GM18519 (cell line): ENCODE measurements around the gene DOP1B.
"Not testable (repeated sequence)": the region's sequence is repeated elsewhere in the genome, so short reads cannot be mapped to it uniquely, and the experiment has no call there.

ENCODE experiments used
- ATAC-seq: cut with Tn5 transposase; IDR thresholded peaks from one replicate; pipeline ENCODE4 v1.9.1; 2021; ENCODE audit warnings: mild to moderate bottlenecking, moderate library complexity; ENCODE audit not compliant: unreplicated experiment, low FRiP score

Gene DOP1B

GRCh38 chr21:36135391-36136102 is 21.1 kb upstream of the DOP1B start:
- no peak for ATAC-seq

GRCh38 chr21:36139791-36140190 is 16.8 kb upstream of the DOP1B start:
- ATAC-seq = not testable (repeated sequence)

GRCh38 chr21:36141513-36141925 is 15.1 kb upstream of the DOP1B start:
- peak; percentile 65 for ATAC-seq

DNA sequence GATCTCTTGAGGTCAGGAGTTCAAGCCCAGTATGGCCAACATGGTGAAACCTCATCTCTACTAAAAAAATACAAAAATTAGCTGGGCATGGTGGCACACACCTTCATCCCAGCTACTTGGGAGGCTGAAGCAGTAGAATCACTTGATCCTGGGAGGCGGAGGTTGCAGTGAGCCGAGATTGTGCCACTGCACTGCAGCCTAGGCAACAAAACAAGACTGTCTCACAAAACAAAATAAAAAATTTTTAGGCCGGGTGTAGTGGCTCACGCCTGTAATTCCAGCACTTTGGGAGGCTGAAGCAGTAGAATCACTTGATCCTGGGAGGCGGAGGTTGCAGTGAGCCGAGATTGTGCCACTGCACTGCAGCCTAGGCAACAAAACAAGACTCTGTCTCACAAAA is 12.4 kb upstream of the DOP1B start:
- not testable (repeated sequence) for ATAC-seq

- no peak for ATAC-seq
These were observed 11.4 kb upstream of the DOP1B start for GRCh38 chr21:36145259-36145658.

DNA sequence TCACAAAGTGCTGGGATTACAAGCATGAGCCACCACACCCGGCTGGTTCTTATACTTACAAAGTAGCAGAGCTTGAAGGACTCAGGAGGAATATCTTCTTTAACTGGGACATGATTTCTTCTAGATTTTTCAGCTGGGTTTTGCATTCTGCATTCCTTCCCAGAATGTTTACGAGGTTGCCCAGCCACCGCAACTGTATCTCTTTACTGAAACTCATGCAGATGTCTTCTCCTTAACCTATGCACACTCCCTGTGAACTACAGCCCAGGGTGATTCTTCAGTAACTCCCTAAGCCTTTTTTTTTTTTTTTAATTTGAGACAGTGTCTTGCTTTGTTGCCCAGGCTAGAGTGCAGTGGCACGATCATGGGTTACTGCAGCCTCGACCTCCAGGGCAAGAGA is 8.7 kb upstream of the DOP1B start:
- no peak for ATAC-seq

DNA sequence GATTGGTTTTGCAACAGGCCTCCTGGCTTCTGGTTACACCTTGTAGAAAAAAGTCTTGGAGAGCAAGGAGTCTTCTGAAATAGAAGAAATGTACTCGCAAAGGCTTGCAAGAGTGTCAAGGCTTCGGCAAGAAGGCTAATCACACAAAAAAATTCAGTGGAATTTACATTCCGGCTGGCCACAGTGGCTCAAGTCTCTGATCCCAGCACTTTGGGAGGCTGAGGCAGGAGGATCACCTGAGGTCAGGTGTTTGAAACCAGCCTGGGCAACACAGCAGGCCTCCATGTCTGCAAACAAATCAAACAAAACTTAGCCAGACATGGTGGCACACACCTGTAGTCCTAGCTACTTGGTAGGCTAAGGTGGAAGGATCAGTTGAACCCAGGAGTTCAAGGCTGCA is 7.7 kb upstream of the DOP1B start:
- no peak for ATAC-seq

DNA sequence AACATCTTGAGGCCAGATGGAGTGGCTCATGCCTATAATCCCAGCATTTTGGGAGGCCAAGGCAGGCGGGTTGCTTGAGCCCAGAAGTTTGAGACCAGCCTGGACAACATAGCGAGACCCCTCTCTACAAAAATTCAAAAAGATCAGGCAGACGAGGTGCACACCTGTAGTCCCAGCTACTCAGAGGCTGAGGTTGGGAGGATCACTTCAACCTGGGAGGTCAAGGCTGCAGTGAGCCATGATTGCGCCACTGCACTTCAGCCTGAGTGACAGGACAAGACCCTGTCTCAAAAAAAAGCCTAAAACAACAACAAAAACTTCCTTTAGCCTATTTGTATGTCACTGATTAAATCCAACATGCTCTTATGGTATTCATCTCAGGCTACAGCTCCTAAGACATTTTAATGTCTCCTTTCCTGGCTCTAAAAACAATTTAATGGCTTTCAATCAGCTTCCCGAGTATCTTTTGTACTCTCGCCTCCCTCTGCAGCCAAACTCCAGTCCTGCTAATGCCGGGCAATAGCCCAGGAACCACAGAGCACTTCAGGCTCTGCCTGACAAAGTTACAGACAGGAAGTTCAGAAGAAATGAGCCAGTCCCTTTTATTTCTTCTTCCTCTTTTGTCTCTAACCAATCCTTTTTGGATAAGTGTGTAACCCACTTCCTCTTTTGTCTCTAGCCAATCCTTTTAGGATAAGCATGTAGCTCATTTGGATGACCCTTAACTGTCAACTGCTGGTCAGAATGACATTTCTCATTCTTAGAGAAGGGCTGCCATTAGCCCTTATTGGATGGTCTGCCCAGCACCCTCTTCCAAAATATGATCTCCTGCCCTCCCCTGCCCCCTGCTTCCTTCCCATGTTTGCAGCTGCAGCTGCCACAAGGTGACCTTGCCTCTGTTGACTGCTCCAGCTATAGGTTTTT is 6.6 kb upstream of the DOP1B start:
- no peak for ATAC-seq

GRCh38 chr21:36155603-36156338 is 853 bp upstream of the DOP1B start:
- no peak for ATAC-seq

DNA sequence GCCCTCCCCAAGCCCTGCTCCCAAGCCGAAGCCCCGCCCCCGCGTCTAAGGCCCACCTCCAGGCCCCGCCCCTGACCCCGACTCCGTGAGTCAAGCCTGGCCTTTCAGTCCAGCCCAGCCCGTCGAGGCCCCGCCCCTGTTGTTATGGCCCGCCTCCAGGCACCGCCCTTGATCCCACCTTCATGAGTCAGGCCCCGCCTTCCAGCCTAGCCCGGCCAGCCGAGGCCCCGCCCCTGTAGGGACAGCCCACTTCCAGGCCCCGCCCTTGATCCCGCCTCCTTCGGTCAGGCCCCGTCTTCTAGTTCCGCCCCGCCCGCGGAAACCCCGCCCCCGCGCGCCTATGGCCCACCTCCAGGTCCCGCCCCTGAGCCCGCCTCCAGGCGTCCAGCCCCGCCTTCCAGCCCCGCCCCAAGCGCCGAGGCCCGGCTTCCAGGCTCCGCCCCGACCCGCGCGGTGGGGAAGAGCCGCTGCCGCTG is 247 bp upstream of the DOP1B start:
- ATAC-seq = peak; percentile 73

GRCh38 chr21:36159356-36159921 is 2.8 kb downstream of the DOP1B start:
- ATAC-seq = no peak

DNA sequence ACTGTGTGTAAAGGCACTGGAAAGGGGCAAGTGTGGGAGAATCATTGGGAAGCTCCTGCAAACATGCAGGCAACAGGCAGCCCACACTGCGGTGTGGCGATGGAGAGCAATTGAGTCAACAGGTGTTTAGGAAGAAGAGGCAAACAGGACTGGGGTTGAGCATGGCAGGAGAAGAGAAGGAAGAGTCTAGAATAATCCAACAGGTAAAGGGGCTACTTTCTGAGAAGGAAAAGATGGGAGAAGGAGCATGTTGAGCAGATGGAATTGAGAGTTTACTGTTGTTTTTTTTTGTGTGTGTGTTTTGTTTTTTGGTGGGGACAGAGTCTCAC is 4.2 kb downstream of the DOP1B start:
- ATAC-seq = no peak

DNA sequence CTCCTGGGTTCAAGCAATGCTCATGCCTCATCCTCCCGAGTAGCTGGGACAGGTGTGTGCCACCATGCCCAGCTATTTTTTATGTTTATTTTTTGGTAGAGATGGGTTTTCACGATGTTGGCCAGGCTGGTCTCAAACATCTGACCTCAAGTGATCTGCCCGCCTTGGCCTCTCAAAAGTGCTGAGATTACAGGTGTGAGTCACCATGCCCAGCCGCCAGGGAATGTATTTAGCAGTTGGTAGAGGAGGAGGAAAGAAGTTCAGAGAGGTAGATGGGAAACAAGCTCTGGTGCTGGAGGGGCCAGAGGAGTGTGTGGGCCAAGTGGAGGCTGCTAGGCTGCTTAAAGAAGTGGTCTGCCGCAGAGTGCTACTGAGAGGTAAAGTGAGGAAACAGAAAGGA is 6.0 kb downstream of the DOP1B start:
- ATAC-seq = no peak

DNA sequence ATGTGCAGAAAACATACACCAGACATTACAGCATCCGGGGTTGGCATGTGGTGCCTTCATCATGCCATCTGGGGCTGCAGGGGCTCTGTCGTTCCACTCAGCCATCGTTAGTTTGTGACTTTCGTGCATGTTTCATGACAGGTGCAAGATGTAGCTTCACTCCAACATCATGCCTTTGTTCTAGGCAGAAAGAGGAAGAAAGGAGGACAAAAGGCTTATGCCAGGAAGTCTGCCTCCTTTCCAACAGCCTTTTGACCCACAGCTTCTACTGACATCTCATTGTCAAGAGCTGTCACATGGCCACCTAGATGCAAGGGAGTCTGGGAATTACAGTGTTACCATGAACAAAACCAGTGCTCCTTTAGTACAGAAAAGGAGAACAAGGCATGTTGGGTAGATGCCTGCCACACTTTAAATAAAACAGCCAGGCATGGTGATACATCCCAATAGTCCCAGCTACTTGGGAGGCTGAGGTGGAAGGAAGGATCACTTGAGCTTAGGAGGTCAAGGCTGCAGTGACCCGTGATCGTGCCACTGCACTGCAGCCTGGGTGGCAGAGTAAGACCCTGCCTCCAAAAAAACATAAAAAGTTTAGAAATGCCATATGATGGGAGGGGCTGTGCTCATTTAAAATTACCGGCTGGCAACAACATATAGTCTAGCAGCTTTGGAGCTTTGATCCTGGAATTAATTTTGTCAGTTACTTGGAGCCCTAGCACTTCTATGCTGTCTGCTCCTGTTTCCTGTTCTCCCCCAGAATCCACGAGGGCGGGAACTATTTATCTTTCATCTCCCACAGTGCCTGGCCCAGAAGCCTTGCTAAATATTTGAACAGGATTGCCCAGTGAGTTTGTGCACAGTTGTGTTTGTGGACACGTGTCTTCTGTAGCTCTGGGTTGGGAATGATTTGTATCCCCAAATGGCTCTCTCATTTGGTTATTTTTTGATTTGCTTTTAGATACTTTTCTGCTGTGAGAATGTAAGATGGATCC is 7.4 kb downstream of the DOP1B start:
- no peak for ATAC-seq

DNA sequence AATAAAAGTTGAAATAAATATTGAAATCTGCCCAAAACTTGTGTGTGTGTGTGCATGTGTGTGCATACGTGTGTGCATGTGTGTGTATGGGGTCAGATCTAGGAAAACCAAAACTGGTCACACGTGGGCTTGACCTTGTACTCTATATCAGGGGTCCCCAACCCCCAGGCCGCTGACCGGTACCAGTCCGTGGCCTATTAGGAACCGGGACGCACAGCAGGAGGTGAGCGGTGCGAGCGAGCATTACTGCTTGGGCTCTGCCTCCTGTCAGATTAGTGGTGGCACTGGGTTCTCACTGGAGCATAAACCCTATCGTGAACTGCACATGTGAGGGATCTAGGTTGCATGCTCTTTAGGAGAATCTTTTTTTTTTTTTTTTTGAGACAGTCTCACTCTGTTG is 8.7 kb downstream of the DOP1B start:
- no peak for ATAC-seq

DNA sequence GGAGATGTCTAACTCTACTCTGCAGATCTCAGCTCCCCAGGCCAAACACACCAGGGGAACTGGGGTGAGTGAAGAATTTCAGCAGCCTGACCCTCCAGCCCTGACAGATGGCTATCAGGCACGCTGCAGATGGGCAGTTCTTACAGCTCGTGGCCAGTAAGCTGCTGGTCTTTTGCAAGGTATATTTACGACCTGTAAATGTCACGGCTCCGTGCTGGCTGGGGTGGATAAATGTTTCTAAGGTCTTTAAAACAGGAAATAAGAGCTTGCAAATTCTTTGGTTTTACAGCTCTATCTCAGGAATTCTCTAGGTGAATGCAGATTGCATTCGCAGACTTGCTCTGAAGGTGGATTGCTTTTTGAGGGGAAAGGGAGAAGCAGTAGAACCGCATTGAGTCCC is 10.1 kb downstream of the DOP1B start:
- no peak for ATAC-seq

GRCh38 chr21:36167541-36167940 is 10.9 kb downstream of the DOP1B start:
- no peak for ATAC-seq

DNA sequence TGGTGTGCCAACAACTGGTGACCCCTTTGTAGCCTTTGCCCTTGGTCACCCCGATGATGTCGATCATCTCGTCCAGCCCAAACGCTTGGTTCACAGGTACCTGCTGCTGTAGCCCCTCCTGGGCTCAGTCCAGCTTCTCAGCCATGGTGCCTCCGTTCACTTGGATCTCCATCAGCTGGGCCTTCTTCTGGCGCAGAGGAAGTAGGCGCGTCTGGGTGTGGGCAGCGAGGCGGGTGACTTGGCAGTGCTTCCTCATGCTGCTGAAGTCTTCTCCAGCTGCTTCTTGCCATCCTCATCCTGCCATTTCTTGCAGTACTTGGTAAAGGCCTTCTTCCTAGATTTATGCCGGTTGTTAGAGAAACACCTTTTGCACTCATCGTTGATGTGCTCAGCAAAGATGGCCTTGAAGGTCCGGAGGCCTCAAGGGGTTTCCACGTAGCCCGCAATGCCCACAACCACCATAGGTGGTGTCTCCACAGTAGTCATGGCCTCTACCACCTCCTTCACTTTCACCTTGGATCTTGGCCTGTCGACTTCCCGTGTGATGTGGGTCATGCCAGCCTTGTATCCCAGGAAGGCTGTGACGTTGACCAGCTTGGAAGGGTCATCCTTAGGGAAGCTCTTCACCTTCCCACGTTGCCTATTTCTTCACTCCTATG is 13.0 kb downstream of the DOP1B start:
- no peak for ATAC-seq

GRCh38 chr21:36170823-36171222 is 14.2 kb downstream of the DOP1B start:
- ATAC-seq = no peak
